GM18870 (cell line): ENCODE data around the gene TXN2.
"Not testable (repeated sequence)": the region's sequence is repeated elsewhere in the genome, so short reads cannot be mapped to it uniquely, and the experiment has no call there.

Experiments
- ATAC-seq: cut with Tn5 transposase; IDR thresholded peaks from one replicate; pipeline ENCODE4 v1.9.1; 2021; ENCODE audit warnings: moderate library complexity; ENCODE audit not compliant: unreplicated experiment

The TXN2 gene

GRCh38 chr22:36432592-36433317 lies 48.7 kb downstream of the TXN2 start:
- no peak for ATAC-seq

DNA sequence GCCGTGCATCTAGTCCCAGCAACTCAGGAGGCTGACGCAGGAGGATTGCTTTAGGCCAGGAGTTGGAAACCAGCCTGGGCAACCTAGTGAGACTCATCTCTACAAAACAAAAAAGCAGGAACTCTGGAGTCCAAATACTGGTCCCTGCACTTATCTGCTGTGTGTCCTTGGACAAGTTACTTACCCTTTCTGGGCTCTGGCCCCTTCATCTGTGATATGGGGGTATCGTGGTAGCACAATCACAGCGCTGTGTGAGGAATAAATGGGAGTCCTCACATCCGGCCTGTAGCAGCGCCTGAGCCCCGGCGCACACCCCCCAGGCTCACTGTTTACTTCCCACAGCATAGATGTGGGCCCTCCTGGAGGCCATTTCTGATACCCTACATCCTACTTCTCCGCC lies 49.5 kb downstream of the TXN2 start:
- no peak for ATAC-seq

GRCh38 chr22:36430863-36431262 lies 50.6 kb downstream of the TXN2 start:
- ATAC-seq = no peak

GRCh38 chr22:36427952-36428351 lies 53.5 kb downstream of the TXN2 start:
- not testable (repeated sequence) for ATAC-seq

DNA sequence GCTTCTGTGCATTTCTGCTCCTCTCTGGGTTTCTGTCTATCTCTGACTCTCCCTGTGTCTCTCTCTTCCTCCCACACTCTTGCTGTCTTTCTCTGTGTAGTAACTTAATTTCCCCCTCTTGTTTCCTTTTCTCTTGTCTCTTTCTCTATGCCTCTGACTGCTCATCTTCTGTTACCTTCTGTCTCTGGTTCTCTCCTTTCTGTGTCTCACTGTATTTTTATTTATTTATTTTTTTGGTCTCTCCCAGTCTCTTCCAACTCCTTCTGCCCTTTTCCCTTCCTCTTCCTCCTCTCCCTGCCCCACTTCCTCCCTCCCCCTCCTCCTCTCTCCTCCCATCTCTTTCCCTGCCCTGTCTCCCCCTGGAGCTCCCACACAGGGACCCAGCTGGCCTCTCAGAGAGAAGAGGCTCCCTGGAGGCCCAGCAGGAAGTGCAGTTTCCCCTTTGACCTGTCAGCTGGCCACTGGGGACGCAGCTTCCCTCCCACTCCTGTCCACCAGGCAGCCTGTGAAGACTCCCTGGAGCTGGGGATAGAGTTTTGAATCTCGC lies 55.4 kb downstream of the TXN2 start:
- ATAC-seq = no peak

- no peak for ATAC-seq
Observed at GRCh38 chr22:36424901-36425579, 56.4 kb downstream of the TXN2 start.

DNA sequence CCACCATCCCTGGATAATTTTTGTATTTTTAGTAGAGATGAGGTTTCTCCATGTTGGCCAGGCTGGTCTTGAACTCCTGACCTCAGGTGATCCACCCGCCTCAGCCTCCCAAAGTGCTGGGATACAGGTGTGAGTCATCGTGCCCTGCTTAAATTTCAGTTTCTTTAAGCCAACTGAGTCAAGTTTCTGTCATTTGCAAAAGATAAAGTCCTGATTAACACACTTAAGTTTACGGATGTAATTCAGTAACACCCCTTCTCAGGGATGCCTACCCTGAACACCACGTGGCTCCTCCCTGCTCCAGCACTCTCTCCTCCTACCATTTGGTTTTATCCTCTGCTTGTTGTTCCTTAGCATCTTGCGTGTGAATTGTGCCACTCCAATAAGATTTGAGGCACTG lies 57.0 kb downstream of the TXN2 start:
- not testable (repeated sequence) for ATAC-seq

DNA sequence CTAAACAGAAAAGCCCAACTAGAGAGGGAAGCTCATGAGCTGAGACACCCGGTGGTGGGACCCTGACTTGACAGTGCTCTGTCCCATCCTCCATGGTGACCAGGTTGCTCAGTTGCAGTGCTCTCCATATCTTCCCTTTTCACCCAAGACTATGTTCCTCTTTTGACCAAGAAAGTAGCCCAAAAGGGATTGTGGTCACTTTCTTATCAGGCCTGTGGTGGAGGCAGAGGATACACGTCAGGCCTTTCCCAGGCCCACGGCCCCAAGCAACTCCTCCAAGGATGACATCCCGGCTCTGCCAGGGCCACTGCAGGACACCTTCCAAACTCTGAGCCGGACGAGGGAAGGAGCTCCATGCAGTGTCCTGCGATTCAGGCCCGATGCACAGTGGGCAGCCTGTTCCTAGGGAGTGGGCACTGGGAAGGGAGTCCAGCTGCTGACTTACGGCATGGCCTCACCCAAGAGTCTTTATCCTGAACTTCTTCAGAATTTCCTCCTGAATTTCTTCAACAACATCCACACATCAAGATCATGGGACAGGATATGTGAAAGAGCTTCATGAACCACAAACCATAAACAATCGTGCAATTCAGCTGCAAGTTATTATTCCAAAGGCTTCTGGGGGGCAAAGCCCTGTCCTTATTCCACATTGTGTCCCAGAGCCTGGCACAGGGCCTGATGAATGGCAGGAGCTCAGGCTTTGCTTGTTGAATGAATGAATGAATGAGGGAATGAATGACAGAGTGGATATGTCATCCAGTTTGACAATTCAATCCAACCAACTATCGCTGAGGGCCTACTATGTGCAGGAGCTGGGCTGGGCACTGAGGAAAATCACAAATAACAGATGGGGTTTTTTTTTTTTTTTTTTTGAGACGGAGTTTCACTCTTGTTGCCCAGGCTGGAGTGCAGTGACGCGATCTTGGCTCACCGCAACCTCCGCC lies 57.7 kb downstream of the TXN2 start:
- ATAC-seq = no peak

DNA sequence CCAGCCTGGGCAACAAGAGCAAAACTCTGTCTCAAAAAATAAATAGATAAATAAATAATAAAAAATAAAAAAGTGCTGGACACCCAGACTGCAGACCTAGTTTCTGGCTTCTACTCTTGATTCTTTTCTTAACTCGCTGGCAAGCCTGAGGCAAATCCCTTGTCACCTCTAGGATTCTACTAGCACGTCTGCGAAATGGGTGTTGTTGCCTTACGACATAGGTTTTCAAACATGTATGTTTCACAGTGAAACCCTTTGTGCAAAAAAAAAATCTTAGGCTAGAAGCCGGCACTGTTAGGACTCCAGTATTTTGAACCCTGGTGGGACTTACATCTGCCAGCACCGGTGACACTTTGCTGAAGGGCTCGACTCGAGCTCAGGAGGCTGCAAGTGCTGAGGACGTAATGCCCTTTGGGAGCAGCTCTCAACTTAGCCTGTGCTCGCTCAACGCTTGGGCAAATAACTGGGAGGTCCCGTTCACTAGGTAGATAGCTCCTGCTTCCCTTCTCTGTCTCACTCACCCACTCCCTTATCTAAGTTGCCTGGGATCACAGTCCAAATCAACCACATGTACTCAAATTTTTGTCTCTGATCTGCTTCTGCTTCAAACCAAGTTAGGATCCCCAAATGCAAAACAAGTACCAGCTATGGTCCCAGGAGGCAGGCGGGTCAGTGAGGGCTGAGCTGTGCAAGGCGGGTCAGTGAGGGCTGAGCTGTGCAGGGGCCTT lies 59.0 kb downstream of the TXN2 start:
- ATAC-seq = no peak

- no peak for ATAC-seq
Observed at GRCh38 chr22:36419912-36420882, 61.2 kb downstream of the TXN2 start.

DNA sequence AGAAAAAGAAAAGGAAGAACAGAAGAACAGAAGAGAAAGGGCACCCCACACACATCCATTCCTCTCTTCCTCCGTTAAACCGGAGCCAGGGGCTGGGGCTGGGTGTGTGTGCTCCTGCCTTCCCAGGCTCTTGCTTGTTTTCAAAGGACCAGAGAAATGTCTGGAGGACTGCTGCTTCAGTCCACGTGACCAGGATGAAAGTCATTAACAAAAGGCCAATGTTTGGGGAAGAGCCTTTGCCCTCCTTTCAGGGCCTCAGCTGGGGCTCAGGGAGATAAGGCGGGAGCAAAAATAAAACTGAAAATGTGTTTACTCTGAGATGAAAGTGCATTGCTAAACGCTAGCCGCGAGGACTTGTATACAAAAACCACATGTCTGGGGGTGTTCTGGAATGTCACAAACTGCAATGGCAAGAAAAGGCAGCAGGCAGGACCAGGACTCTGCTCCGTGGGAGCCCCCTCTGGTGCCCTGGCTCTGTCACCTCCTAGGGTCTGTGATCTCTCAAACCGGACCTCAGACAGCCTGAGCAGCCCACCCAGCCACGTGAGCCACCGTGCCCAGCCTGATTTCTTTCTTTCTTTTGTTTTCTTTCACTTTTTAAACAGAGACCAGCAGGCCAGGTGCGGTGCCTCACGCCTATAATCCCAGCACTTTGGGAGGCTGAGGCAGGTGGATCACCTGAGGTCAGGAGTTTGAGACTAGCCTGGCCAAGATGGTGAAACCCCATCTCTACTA lies 62.1 kb downstream of the TXN2 start:
- ATAC-seq = no peak

DNA sequence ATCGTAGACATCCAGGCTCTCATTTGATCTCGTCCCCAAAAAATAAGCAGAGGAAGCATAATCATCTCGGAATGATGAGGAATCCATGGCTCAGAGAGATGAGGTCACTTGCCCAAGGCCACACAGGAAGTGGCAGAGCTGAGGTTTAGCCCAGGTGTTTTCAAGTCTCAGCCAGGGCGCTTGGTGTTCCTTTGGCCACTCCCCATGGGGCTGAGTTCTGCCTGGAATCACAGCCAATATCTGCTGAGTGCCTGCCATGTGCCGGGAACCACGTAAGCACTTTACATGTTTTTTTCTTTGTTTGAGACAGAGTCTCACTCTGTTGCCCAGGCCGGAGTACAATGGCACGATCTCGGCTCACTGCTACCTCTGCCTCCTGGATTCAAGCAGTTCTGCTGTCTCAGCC lies 64.2 kb downstream of the TXN2 start:
- no peak for ATAC-seq
